ENCODE results near the gene TNRC6C.

GRCh38 chr17:78058581-78058980 lies 100.1 kb downstream of the TNRC6C start:
- TF ChIP-seq JUND (IDR thresholded peaks at IDR 0.05) (no peak), CTCF (IDR thresholded peaks at IDR 0.05; ENCODE audit: low read depth, low read length, missing input control) (no peak), ZBTB33 (IDR thresholded peaks at IDR 0.05) (no peak), EGR1 (IDR thresholded peaks at IDR 0.05; ENCODE audit: low read depth in 2 of 2) (no peak), MAX (IDR thresholded peaks at IDR 0.05) (no peak), REST (IDR thresholded peaks at IDR 0.05) (no peak), FOXA1 (IDR thresholded peaks at IDR 0.05) (no peak), ATF3 (IDR thresholded peaks at IDR 0.05) (no peak), HNF4A (conservative IDR thresholded peaks at IDR 0.05) (no peak), RXRA (IDR thresholded peaks at IDR 0.05) (no peak), YY1 (IDR thresholded peaks at IDR 0.05) (no peak)
